GM18498 (cell line): Measurements from ENCODE around the gene PRKCB.

Source experiments
- ATAC-seq: cut with Tn5 transposase; IDR thresholded peaks from one replicate; pipeline ENCODE4 v1.9.1; 2021; ENCODE audit warnings: mild to moderate bottlenecking, moderate library complexity; ENCODE audit not compliant: unreplicated experiment

PRKCB gene

DNA sequence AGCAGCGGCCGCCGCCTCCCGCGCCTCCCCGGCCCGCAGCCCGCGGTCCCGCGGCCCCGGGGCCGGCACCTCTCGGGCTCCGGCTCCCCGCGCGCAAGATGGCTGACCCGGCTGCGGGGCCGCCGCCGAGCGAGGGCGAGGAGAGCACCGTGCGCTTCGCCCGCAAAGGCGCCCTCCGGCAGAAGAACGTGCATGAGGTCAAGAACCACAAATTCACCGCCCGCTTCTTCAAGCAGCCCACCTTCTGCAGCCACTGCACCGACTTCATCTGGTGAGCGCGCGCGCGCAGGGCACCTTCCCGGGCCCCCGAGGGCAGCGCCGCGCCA lies 258 bp downstream of the PRKCB start:
- ATAC-seq, result peak; percentile 5

GRCh38 chr16:23836404-23837311 lies 875 bp downstream of the PRKCB start:
- peak; percentile 30 for ATAC-seq

DNA sequence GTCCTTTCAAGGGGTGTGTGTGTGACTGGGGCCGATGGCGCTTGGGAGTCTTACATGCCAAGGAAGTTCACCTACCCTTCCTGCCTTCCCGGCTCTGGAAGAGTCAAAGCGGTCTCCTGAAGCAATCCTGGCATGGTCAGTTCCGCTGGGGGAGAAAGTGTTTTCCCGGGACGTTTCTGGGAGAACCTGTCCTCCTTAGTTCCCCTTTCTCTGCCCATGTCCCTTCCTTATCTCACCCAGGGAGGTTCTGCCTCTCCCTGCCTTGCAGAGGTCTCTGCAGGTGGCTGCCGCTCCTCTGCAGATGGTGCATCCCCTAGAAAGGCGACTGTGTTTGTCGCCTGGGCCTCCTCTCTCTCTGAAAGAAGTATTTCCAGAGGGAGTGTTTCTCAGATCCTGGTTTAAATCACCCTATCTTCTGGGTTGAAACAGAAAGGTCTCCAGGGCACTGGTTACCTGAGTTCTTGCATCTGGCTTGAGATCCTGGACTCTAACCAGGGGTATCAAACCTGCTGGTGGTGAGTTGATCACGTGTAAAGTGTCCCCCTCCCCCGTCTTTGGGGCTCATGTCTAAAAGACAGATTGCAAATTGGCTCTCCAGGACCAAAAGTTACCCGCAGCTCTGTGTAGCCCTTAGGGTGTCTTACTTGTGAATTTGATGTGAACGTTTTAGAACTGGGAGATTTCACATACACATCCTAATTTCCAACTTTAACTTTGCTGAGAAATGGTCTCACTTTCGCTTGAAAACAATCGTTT lies 1.9 kb downstream of the PRKCB start:
- no peak for ATAC-seq

GRCh38 chr16:23838485-23839142 lies 2.8 kb downstream of the PRKCB start:
- ATAC-seq, result no peak

DNA sequence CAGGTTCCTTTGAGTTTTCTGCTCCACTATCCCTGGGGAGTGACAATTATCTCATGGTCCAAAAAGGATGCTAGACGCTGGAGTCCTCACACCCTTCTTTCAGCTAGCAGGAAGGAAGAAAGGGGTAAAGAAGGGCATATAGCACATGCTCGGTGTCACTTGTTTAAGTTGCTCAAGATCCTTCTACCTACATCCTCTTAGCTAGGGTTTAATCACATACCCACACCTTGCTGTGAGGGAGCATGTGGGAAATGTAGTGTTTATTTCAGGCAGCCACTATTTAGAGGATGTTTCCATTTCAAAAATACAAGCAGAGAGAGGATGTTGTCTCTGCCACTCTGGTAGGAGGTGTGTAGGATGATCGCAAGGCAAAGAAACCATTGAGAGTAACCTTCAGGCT lies 4.5 kb downstream of the PRKCB start:
- ATAC-seq, result no peak

DNA sequence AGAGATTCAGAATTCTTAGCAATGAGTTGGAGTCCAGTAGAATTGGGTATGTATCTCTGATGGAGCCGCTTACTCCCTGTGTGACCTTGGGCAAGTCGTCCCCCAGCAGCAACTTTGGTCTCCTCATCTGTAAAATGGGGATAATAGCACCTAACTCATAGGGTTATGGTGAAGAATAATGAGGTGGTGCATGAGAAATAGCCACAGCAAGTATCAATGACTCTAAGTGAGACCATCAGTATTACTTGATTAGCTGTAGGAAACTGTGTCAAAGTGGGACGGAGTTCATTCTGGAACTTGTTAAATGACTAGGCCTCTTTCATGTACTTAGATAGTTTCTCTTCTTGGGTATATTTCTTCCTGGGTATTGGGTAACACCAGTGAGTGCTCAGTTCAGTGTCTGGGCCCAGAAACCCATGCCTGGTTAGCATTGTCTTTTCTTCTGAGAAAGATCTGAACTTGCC lies 6.4 kb downstream of the PRKCB start:
- peak; percentile 72 for ATAC-seq

GRCh38 chr16:23843143-23843542 lies 7.4 kb downstream of the PRKCB start:
- peak; percentile 43 for ATAC-seq

- ATAC-seq, result no peak
Observed at GRCh38 chr16:23847251-23847650, 11.5 kb downstream of the PRKCB start.

- ATAC-seq, result no peak
Observed at GRCh38 chr16:23847948-23848347, 12.2 kb downstream of the PRKCB start.

- ATAC-seq, result no peak
Observed at GRCh38 chr16:23848958-23849357, 13.2 kb downstream of the PRKCB start.

GRCh38 chr16:23852794-23853562 lies 17.2 kb downstream of the PRKCB start:
- no peak for ATAC-seq

- ATAC-seq, result no peak
Observed at GRCh38 chr16:23855010-23855409, 19.2 kb downstream of the PRKCB start.

DNA sequence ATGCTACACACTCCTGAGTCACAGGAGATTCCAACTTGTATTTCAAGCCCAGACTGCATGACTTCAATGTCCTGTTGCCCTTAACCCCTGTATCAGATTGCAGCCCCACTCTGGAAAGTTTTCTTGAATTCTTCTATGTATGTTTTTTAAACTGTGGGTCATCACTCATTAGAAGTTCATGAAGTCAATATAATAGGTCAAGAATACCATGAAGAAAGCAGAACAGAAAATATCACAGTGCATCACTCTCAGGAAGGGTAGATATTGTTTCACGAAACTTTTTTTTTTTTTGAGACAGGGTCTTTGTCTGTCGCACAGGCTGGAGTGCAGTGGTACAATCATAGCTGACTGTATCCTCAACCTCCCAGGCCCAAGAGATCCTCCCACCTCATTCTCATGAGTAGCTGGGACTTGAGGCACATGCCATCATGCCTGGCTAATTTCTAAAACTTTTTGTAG lies 20.5 kb downstream of the PRKCB start:
- ATAC-seq, result no peak

DNA sequence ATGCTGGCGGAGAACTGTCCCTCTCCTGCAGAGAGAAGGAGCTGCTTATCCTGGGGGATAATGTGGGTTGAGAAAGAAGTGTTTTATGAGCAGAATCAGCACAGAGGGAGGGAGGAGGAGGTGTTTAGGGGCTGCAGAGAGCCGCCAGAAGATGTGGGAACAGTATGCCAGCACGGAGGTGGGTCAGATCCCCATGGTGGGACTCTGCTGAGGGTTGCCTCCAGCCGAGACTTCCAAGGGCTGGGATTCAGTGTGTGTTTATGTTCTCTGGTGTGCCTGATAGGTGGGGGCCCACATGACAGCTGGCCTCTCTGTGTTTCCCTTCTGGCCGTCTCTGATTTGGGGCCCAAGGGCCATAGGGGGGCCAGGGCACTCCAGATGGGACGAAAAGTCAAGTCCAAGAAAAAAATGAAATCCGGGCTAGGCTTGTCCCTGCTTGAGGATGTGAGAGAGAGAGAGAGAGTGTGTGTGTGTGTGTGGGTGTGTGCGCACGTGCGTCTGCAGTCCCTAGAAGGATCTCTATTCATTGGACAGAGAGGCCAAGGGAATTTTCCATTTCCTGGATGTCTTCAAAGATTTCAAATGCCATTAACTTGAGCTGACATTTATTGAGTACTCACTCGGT lies 21.6 kb downstream of the PRKCB start:
- no peak for ATAC-seq

DNA sequence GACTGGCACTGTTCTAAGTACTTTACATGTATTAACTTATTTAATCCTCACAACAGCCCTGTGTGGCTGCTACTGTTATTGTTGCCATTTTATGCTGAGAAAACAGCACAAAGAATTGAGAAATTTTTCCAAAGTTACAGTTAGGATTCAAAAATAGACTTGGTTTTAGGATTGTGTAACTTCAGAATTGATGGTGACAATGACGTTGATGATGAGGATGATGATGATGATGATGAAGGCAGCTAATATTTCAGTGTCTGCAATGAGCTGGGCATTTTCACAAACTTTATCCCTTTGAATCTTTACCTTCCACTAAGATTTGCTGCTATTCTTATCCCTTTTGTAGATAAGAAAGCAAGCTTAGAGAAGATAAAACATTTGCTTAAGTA lies 22.1 kb downstream of the PRKCB start:
- ATAC-seq, result no peak

GRCh38 chr16:23858542-23858941 lies 22.8 kb downstream of the PRKCB start:
- ATAC-seq, result no peak

DNA sequence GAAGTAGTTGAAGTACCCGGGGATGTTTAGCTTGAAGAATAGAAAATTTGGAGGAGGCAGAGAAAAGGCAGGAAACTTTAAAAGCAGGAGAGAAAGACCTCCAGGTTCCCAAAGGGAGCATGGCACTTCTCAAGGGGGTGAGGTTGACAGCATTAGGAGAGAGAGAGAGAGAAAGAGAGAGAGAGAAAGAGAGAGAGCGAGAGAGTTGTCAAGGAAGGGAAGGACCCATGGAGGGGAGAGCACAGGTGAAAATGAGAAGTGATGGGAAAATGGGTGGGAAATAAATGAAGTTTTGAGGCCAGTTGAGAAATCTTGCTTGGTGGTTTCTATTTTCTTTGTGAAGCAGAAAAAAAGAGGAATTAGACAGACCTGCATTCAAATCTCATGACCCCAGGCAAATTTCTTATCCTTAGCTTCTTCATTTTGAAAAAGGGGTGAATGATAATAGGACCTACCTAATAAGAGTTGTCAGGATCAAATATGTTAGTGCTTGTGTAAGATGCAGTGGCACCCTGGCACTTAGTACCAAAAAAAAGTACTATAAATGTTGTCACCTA lies 24.0 kb downstream of the PRKCB start:
- no peak for ATAC-seq

DNA sequence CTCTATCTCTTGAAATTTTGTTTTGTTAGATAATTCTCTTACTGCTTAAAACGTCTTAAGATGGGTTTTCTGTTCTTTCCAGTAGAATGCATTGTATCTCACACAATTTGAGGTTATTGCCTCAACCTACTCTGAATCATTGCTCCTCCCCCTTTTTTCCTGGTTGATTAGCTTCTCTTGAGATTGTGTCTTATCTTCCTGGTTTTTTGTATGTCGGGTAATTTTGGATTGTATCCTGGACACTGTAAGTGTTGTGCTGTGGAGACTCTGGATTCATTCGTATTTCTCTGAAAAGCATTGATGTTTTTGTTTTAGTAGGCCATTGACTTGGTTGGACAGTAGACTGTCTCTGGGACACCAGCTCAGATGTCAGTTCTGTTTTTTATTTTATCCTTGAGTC lies 26.1 kb downstream of the PRKCB start:
- no peak for ATAC-seq

GRCh38 chr16:23862556-23862955 lies 26.8 kb downstream of the PRKCB start:
- no peak for ATAC-seq
